ENCODE results near the gene CD53.
"Not testable (repeated sequence)": the region's sequence is repeated elsewhere in the genome, so short reads cannot be mapped to it uniquely, and the experiment has no call there.

- TF ChIP-seq CTCF (IDR thresholded peaks at IDR 0.05); POLR2AphosphoS5 (IDR thresholded peaks at IDR 0.05; ENCODE audit: low read depth, low read length); SIN3A (IDR thresholded peaks at IDR 0.05; ENCODE audit: borderline replicate concordance, insufficient read depth, low read depth, low read length); TCF7L2 (IDR thresholded peaks at IDR 0.05; ENCODE audit: low read depth, low read length): not testable (repeated sequence)
- TF ChIP-seq, protein P1, sequence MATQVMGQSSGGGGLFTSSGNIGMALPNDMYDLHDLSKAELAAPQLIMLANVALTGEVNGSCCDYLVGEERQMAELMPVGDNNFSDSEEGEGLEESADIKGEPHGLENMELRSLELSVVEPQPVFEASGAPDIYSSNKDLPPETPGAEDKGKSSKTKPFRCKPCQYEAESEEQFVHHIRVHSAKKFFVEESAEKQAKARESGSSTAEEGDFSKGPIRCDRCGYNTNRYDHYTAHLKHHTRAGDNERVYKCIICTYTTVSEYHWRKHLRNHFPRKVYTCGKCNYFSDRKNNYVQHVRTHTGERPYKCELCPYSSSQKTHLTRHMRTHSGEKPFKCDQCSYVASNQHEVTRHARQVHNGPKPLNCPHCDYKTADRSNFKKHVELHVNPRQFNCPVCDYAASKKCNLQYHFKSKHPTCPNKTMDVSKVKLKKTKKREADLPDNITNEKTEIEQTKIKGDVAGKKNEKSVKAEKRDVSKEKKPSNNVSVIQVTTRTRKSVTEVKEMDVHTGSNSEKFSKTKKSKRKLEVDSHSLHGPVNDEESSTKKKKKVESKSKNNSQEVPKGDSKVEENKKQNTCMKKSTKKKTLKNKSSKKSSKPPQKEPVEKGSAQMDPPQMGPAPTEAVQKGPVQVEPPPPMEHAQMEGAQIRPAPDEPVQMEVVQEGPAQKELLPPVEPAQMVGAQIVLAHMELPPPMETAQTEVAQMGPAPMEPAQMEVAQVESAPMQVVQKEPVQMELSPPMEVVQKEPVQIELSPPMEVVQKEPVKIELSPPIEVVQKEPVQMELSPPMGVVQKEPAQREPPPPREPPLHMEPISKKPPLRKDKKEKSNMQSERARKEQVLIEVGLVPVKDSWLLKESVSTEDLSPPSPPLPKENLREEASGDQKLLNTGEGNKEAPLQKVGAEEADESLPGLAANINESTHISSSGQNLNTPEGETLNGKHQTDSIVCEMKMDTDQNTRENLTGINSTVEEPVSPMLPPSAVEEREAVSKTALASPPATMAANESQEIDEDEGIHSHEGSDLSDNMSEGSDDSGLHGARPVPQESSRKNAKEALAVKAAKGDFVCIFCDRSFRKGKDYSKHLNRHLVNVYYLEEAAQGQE (IDR thresholded peaks at IDR 0.05; ENCODE audit: insufficient read depth in 1 of 2, low read depth in 2 of 2, low read length in 1 of 2): not testable (repeated sequence)
These were observed 11.0 kb upstream of the CD53 start for GRCh38 chr1:110861942-110862341.
